Endothelial cell of umbilical vein (primary cell): ENCODE measurements around the gene OPA3. TPM values are rescaled to one million over a fixed set of nuclear protein-coding genes. Genes with fewer than 3 reads are reported as not detected.

Experiments
- BruUV-seq: library from RNA; stranded (reverse); fragments of 400-500 nt; replicated peaks from 2 replicates; lab custom pipeline; 2021; lab: Mats Ljungman, UMichigan
- CTCF ChIA-PET: fragments of 300-600, 350-600 bp; sonication (Branson Sonifier 250); formaldehyde crosslinking; loops from one replicate; lab custom pipeline; 2021; ENCODE audit warnings: antibody characterized with exemption, inconsistent platforms; lab: Charles Lee
- POLR2A ChIA-PET: fragments of 300-600, 350-600 bp; sonication (Branson Sonifier 250); formaldehyde crosslinking; loops from one replicate; lab custom pipeline; 2021; ENCODE audit warnings: antibody characterized with exemption, inconsistent platforms; lab: Charles Lee
- DNase-seq: peaks from one replicate; pipeline ENCODE4 v3.0.0-alpha.2; 2011; ENCODE audit warnings: low read depth, low spot score
- FAIRE-seq: peaks from 2 replicates; lab custom pipeline; 2011; peaks lifted over from hg19 to GRCh38; lab: Jason Lieb, UNC
- H2AFZ ChIP-seq: 2 replicates; pipeline ENCODE4 v1.6.0; 2012; ENCODE audit warnings: low read depth, low read length, control low read depth, inconsistent platforms
- H3K27ac ChIP-seq: 2 replicates; pipeline ENCODE4 v1.5.1; 2011; ENCODE audit warnings: low read depth, mild to moderate bottlenecking, control low read depth, low read length, moderate library complexity; ENCODE audit not compliant: insufficient read depth
- H3K27me3 ChIP-seq, 2 experiments: 2 replicates each; pipeline versions ENCODE4 v1.6.0 to v1.6.1; 2011; ENCODE audit warnings: low read length in 2 of 2, mixed read lengths in 1 of 2; ENCODE audit not compliant: control insufficient read depth in 2 of 2, insufficient read depth in 2 of 2
- H3K36me3 ChIP-seq, 2 experiments: 2 replicates in 1 of 2; 3 replicates in 1 of 2; pipeline ENCODE4 v1.5.1; 2011; ENCODE audit warnings: low read length in 2 of 2, mild to moderate bottlenecking in 1 of 2, moderate library complexity in 1 of 2; ENCODE audit not compliant: control insufficient read depth in 2 of 2, insufficient read depth in 2 of 2; ENCODE audit errors: extremely low read depth in 1 of 2
- H3K4me1 ChIP-seq: 3 replicates; pipeline ENCODE4 v1.5.1; 2011; ENCODE audit warnings: mild to moderate bottlenecking, low read length; ENCODE audit not compliant: control insufficient read depth, insufficient read depth; ENCODE audit errors: extremely low read depth
- H3K4me2 ChIP-seq: 2 replicates; pipeline ENCODE4 v1.6.1; 2011; ENCODE audit warnings: low read length, control low read depth, mixed read lengths; ENCODE audit not compliant: insufficient read depth
- H3K4me3 ChIP-seq, 3 experiments: fragments of 200-600 bp in 1 of 3; sonication (generic), shearing (Covaris generic) in 1 of 3; replicated peaks in 1 of 3; 2 replicates each; pipeline ENCODE4 v1.5.1; 2011 to 2016; ENCODE audit warnings: control low read depth in 3 of 3, low read length in 3 of 3, mild to moderate bottlenecking in 2 of 3, inconsistent platforms in 1 of 3, low read depth in 1 of 3, moderate library complexity in 1 of 3; ENCODE audit not compliant: insufficient read depth in 1 of 3
- H3K79me2 ChIP-seq: 2 replicates; pipeline ENCODE4 v1.6.0; 2012; ENCODE audit warnings: low read length, inconsistent platforms; ENCODE audit not compliant: control insufficient read depth, insufficient read depth
- H3K9ac ChIP-seq: replicated peaks from 2 replicates; pipeline ENCODE3; 2011; ENCODE audit warnings: low read length, control low read depth; ENCODE audit not compliant: insufficient read depth; ENCODE audit errors: extremely low read depth
- H3K9me1 ChIP-seq: replicated peaks from 3 replicates; pipeline ENCODE4 v1.6.0; 2011; ENCODE audit warnings: mild to moderate bottlenecking, low read length; ENCODE audit not compliant: control insufficient read depth, insufficient read depth; ENCODE audit errors: extremely low read depth
- H3K9me3 ChIP-seq: replicated peaks from 2 replicates; pipeline ENCODE4 v1.5.1; 2012; ENCODE audit warnings: low read length, inconsistent platforms; ENCODE audit not compliant: control insufficient read depth, insufficient read depth
- H4K20me1 ChIP-seq: replicated peaks from 2 replicates; pipeline ENCODE3; 2011; ENCODE audit warnings: mild to moderate bottlenecking, low read length; ENCODE audit not compliant: control insufficient read depth, insufficient read depth; ENCODE audit errors: extremely low read depth
- EZH2 ChIP-seq: IDR thresholded peaks from 2 replicates; pipeline ENCODE4 v1.6.1; 2012; ENCODE audit warnings: borderline replicate concordance, low read depth, mild to moderate bottlenecking, moderate library complexity, low read length, inconsistent platforms; ENCODE audit not compliant: severe bottlenecking
- FOS ChIP-seq: IDR thresholded peaks from 2 replicates; pipeline ENCODE4 v1.6.1; 2011; ENCODE audit warnings: mild to moderate bottlenecking, low read length, moderate library complexity, borderline replicate concordance; ENCODE audit not compliant: insufficient read depth
- GATA2 ChIP-seq: IDR thresholded peaks from 2 replicates; pipeline ENCODE4 v1.7.0; 2011; ENCODE audit warnings: low read depth, mild to moderate bottlenecking, moderate library complexity, mixed read lengths, low read length; ENCODE audit not compliant: insufficient read length, insufficient read depth
- JUN ChIP-seq: IDR thresholded peaks from 2 replicates; pipeline ENCODE4 v1.6.1; 2011; ENCODE audit warnings: borderline replicate concordance, low read depth; ENCODE audit not compliant: insufficient read length, insufficient read depth
- MAX ChIP-seq: IDR thresholded peaks from 2 replicates; pipeline ENCODE4 v1.6.1; 2011; ENCODE audit not compliant: insufficient read depth, insufficient read length
- MYC ChIP-seq: IDR thresholded peaks from one replicate; pipeline ENCODE4 v1.6.1; 2011; ENCODE audit warnings: mild to moderate bottlenecking, low read depth, low read length
- POLR2A ChIP-seq: IDR thresholded peaks from 2 replicates; pipeline ENCODE4 v1.6.1; 2012; ENCODE audit warnings: low read depth, mild to moderate bottlenecking, control low read depth, low read length
- POLR2AphosphoS5 ChIP-seq: IDR thresholded peaks from 2 replicates; pipeline ENCODE4 v1.6.1; 2012; ENCODE audit warnings: low read depth, mild to moderate bottlenecking, control low read depth, low read length, moderate library complexity; ENCODE audit not compliant: insufficient read depth
- dilution Hi-C: fragments of 300-500 bp; cut with MboI; formaldehyde crosslinking; loops from one replicate; pipeline ENCODE4 v1.15.0; 2019; ENCODE audit warnings: low sequenced_read_pairs; ENCODE audit not compliant: extremely low pct_ligation_motif_present
- intact Hi-C: fragments of 100-400 bp; cut with micrococcal nuclease; formaldehyde crosslinking; loops from one replicate; pipeline ENCODE4 v1.10.0; 2022
- polyA plus RNA-seq, 4 experiments: library from polyadenylated mRNA; depleted of rRNA in 3 of 4; stranded (reverse) in 3 of 4; unstranded in 1 of 4; fragments of >200 nt; gene quantifications; 2 replicates each; pipeline versions ENCODE4 v1.2.1 to v1.2.3, GENCODE V29; 2011 to 2012; ENCODE audit warnings: missing spikeins in 1 of 4
- total RNA-seq: library from RNA; stranded (reverse); gene quantifications from 2 replicates; pipeline ENCODE4 v1.2.3, GENCODE V29; 2021
- TF ChIP-seq, protein P1 (sequence below), 2 donors: IDR thresholded peaks; 1 replicate in 1 of 2; 2 replicates in 1 of 2; pipeline ENCODE4 v1.5.1; 2011; ENCODE audit warnings: low read length in 2 of 2, mild to moderate bottlenecking in 2 of 2, moderate library complexity in 2 of 2, control low read depth in 1 of 2, inconsistent platforms in 1 of 2, low read depth in 1 of 2; ENCODE audit not compliant: insufficient read depth in 1 of 2; ENCODE audit errors: extremely low read depth in 1 of 2

The OPA3 gene
- total and polyA plus RNA-seq, 2 donors (not counting 3 experiments of a cell fraction or from before 2014, with no cell fraction given), result 15.4 to 16.0 TPM

GRCh38 chr19:45539459-45539858 lies 45.1 kb downstream of the OPA3 start:
- no peak overlapping the region for H3K9ac ChIP-seq
- ChIA-PET CTCF (interaction anchor here (1.0 kb wide), 1 partner anchor 14 kb away, joined by 3 read pairs; no protein-coding TSS in a partner anchor), POLR2A (no interaction called here)
- no peaks in the 10 kb centered on the region for H3K9me3 ChIP-seq
- H3K27ac ChIP-seq, result no peak overlapping the region
- H3K27me3 ChIP-seq, result no peaks in the 10 kb centered on the region
- BruUV-seq, result no TSS peak
- no peak overlapping the region for H3K4me2 ChIP-seq
- TF ChIP-seq JUN, result no peak
- TF ChIP-seq, protein P1, sequence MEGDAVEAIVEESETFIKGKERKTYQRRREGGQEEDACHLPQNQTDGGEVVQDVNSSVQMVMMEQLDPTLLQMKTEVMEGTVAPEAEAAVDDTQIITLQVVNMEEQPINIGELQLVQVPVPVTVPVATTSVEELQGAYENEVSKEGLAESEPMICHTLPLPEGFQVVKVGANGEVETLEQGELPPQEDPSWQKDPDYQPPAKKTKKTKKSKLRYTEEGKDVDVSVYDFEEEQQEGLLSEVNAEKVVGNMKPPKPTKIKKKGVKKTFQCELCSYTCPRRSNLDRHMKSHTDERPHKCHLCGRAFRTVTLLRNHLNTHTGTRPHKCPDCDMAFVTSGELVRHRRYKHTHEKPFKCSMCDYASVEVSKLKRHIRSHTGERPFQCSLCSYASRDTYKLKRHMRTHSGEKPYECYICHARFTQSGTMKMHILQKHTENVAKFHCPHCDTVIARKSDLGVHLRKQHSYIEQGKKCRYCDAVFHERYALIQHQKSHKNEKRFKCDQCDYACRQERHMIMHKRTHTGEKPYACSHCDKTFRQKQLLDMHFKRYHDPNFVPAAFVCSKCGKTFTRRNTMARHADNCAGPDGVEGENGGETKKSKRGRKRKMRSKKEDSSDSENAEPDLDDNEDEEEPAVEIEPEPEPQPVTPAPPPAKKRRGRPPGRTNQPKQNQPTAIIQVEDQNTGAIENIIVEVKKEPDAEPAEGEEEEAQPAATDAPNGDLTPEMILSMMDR (IDR thresholded peaks at IDR 0.05; ENCODE audit: extremely low read depth in 1 of 2, insufficient read depth in 1 of 2, low read depth in 1 of 2, low read length in 2 of 2), result no peak
- TF ChIP-seq FOS, result no peak
- no peak for TF ChIP-seq POLR2AphosphoS5
- no peak for TF ChIP-seq EZH2
- intact Hi-C loops, result no loop called here
- H3K4me3 ChIP-seq, result no peak overlapping the region
- H2AFZ ChIP-seq, result no peak overlapping the region
- no peaks in the 10 kb centered on the region for H3K79me2 ChIP-seq
- H3K4me1 ChIP-seq, result no peaks in the 10 kb centered on the region
- H3K9me1 ChIP-seq, result no peaks in the 10 kb centered on the region
- dilution Hi-C loops, result no loop called here
- H3K36me3 ChIP-seq, result no peaks in the 10 kb centered on the region
- DNase-seq, result no peak
- no peak for FAIRE-seq
- no peaks in the 10 kb centered on the region for H4K20me1 ChIP-seq

- dilution Hi-C loops, result no loop called here
- peaks cover 0 to 5% of the 10 kb centered on the region in 2 experiments for H3K36me3 ChIP-seq
- peak; percentile 37 for FAIRE-seq
Observed at GRCh38 chr19:45531349-45531748, 53.3 kb downstream of the OPA3 start.

More at GRCh38 chr19:45531349-45531748, 53.3 kb downstream of the OPA3 start:
- TF ChIP-seq JUN (no peak), FOS (no peak), POLR2AphosphoS5 (no peak), EZH2 (no peak), MAX (no peak), POLR2A (no peak), MYC (no peak), GATA2 (no peak)
- TF ChIP-seq, protein P1 (IDR thresholded peaks at IDR 0.05; ENCODE audit: extremely low read depth in 1 of 2, insufficient read depth in 1 of 2, low read depth in 1 of 2, low read length in 2 of 2), result no peak
- Histone ChIP-seq H3K9me3 (no peaks in the 10 kb centered on the region), H3K4me2 (no peak overlapping the region), H3K27ac (no peak overlapping the region), H3K27me3 (no peaks in the 10 kb centered on the region), H3K9ac (no peak overlapping the region), H3K79me2 (no peaks in the 10 kb centered on the region), H2AFZ (no peak overlapping the region), H3K4me1 (no peaks in the 10 kb centered on the region), H3K9me1 (no peaks in the 10 kb centered on the region), H3K4me3 (no peak overlapping the region), H4K20me1 (no peaks in the 10 kb centered on the region)
- CTCF ChIA-PET, result interaction anchor here (1.7 kb wide), 1 partner anchor 111 kb away, joined by 7 read pairs; no protein-coding TSS in a partner anchor
- intact Hi-C loops, result no loop called here
- BruUV-seq, result no TSS peak
- DNase-seq, result no peak
- POLR2A ChIA-PET, result no interaction called here
